ENCODE measurements around the gene PRKCQ.

PRKCQ gene

DNA sequence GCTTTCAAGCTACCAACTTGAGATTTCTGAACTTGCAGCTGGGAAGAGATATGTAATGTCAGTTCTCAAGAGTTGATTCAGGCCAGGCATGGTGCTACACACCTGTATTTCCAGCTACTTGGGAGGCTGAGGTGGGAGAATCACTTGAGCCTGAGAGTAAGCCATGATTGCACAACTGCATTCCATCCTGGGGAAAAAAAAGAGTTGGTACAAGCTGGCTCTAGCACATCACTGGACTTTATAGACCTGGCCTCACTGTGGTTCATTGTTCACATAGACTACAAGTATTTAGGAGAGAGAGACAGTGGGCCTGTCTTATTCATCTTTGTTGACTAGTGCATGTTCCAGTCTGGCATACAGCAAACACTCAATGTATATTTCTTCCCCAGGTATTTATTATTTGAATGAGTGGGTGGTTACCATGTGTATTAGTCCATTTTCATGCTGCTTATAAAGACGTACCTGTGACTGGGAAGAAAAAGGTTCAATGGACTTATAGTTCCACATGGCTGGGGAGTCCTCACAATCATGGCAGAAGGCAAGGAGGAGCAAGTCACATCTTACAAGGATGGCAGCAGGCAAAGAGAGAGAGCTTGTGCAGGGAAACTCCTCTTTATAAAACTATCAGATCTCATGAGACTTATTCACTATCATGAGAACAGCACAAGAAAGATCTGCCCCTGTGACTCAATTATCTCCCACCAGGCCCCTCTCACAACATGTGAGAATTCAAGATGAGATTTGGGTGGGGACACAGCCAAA is 200.9 kb downstream of the PRKCQ start:
- DNase-seq: no peak
